ENCODE results near the gene RAPGEF1. TPM values are rescaled to one million over a fixed set of nuclear protein-coding genes. Genes with fewer than 3 reads are reported as not detected.

Gene RAPGEF1
- total RNA-seq, 2 experiments from 2014 or later = 91.9 to 92.3 TPM

GRCh38 chr9:131636593-131636992 is 103.3 kb downstream of the RAPGEF1 start:
- no peak overlapping the region for H3K4me3 Mint-ChIP-seq
- ChIA-PET CTCF (interaction anchor here (1.9 to 2.5 kb wide), 2 partner anchors 45 to 103 kb away, joined by 5 to 17 read pairs; partner anchors contain the start of gene RAPGEF1), POLR2A (interaction anchor here (1.3 to 2.4 kb wide), 3 partner anchors 8 to 31 kb away, joined by 3 to 12 read pairs (median 3); no protein-coding TSS in a partner anchor)
- H3K4me1 Mint-ChIP-seq (ENCODE audit: low read depth) = peaks cover 68% of the 10 kb centered on the region
- peaks cover 49% of the 10 kb centered on the region for H3K36me3 Mint-ChIP-seq
- intact Hi-C loops (cut with micrococcal nuclease) = no loop called here
- no peak for DNase-seq
- peak overlapping the region; percentile 93 for H3K27ac Mint-ChIP-seq
- H3K27me3 Mint-ChIP-seq = no peaks in the 10 kb centered on the region
- H3K9me3 Mint-ChIP-seq = no peaks in the 10 kb centered on the region

GRCh38 chr9:131635892-131636291 is 104.0 kb downstream of the RAPGEF1 start:
- Mint-ChIP-seq H3K36me3 (peaks cover 47% of the 10 kb centered on the region), H3K4me3 (no peak overlapping the region), H3K27ac (peak overlapping the region; percentile 93), H3K4me1 (ENCODE audit: low read depth) (peaks cover 67% of the 10 kb centered on the region), H3K27me3 (no peaks in the 10 kb centered on the region), H3K9me3 (no peaks in the 10 kb centered on the region)
- intact Hi-C loops (cut with micrococcal nuclease) = loop anchor here (1.0 kb wide), 1 partner anchor 31 kb away; no protein-coding TSS in a partner anchor
- no peak for DNase-seq
- POLR2A ChIA-PET = interaction anchor here (1.3 to 2.4 kb wide), 5 partner anchors 9 to 98 kb away, joined by 3 to 12 read pairs (median 3); no protein-coding TSS in a partner anchor
- CTCF ChIA-PET = interaction anchor here (0.9 to 2.5 kb wide), 7 partner anchors 9 to 111 kb away, joined by 3 to 17 read pairs (median 5); partner anchors contain the start of gene RAPGEF1

- intact Hi-C loops (cut with micrococcal nuclease) = loop anchor here (1.0 kb wide), 1 partner anchor 32 kb away; no protein-coding TSS in a partner anchor
- peaks cover 46% of the 10 kb centered on the region for H3K36me3 Mint-ChIP-seq
- CTCF ChIA-PET = interaction anchor here (0.9 to 2.5 kb wide), 9 partner anchors 10 to 112 kb away, joined by 3 to 17 read pairs (median 4); partner anchors contain the start of gene RAPGEF1
- peak overlapping the region; percentile 12 for H3K4me3 Mint-ChIP-seq
- DNase-seq = peak; percentile 90
- H3K27ac Mint-ChIP-seq = peak overlapping the region; percentile 93
- no peaks in the 10 kb centered on the region for H3K9me3 Mint-ChIP-seq
- H3K4me1 Mint-ChIP-seq (ENCODE audit: low read depth) = peaks cover 68% of the 10 kb centered on the region
- POLR2A ChIA-PET = interaction anchor here (1.3 to 2.4 kb wide), 4 partner anchors 9 to 98 kb away, joined by 3 to 12 read pairs (median 4); no protein-coding TSS in a partner anchor
- H3K27me3 Mint-ChIP-seq = no peaks in the 10 kb centered on the region
Measured at GRCh38 chr9:131635285-131635684, 104.6 kb downstream of the RAPGEF1 start.

- H3K27me3 Mint-ChIP-seq = no peaks in the 10 kb centered on the region
- intact Hi-C loops (cut with micrococcal nuclease) = no loop called here
- H3K4me3 Mint-ChIP-seq = no peak overlapping the region
Measured at GRCh38 chr9:131633491-131634031, 106.3 kb downstream of the RAPGEF1 start.

GRCh38 chr9:131631306-131631705 is 108.6 kb downstream of the RAPGEF1 start:
- Mint-ChIP-seq H3K36me3 (peaks cover 34% of the 10 kb centered on the region), H3K4me1 (ENCODE audit: low read depth) (peaks cover 61% of the 10 kb centered on the region), H3K27me3 (no peaks in the 10 kb centered on the region), H3K9me3 (no peaks in the 10 kb centered on the region), H3K27ac (no peak overlapping the region), H3K4me3 (no peak overlapping the region)
- DNase-seq = no peak
- intact Hi-C loops (cut with micrococcal nuclease) = loop anchor here (2.0 kb wide), 1 partner anchor 13 kb away; no protein-coding TSS in a partner anchor
- ChIA-PET CTCF (interaction anchor here (0.5 to 2.6 kb wide), 5 partner anchors 8 to 108 kb away, joined by 3 to 12 read pairs (median 4); partner anchors contain the start of gene RAPGEF1), POLR2A (interaction anchor here (1.3 to 1.4 kb wide), 2 partner anchors 11 to 111 kb away, joined by 3 to 4 read pairs; no protein-coding TSS in a partner anchor)

More at GRCh38 chr9:131633491-131634031, 106.3 kb downstream of the RAPGEF1 start:
- no peak for DNase-seq
- H3K27ac Mint-ChIP-seq = peak overlapping the region; percentile 54
- ChIA-PET POLR2A (interaction anchor here (1.2 kb wide), 2 partner anchors 9 to 35 kb away, joined by 3 to 4 read pairs; no protein-coding TSS in a partner anchor), CTCF (interaction anchor here (1.2 to 1.4 kb wide), 2 partner anchors 106 to 107 kb away, joined by 3 to 4 read pairs; partner anchors contain the start of gene RAPGEF1)
- peaks cover 66% of the 10 kb centered on the region for H3K4me1 Mint-ChIP-seq (ENCODE audit: low read depth)
- H3K36me3 Mint-ChIP-seq = peaks cover 35% of the 10 kb centered on the region
- H3K9me3 Mint-ChIP-seq = no peaks in the 10 kb centered on the region

GRCh38 chr9:131630205-131630831 is 109.6 kb downstream of the RAPGEF1 start:
- DNase-seq = peak; percentile 62
- CTCF ChIA-PET = interaction anchor here (0.5 to 3.8 kb wide), 7 partner anchors 9 to 111 kb away, joined by 3 to 20 read pairs (median 4); partner anchors contain the start of gene RAPGEF1
- peaks cover 59% of the 10 kb centered on the region for H3K4me1 Mint-ChIP-seq (ENCODE audit: low read depth)

GRCh38 chr9:131629825-131630204 is 110.1 kb downstream of the RAPGEF1 start:
- peak overlapping the region; percentile 80 for H3K27ac Mint-ChIP-seq
- ChIA-PET CTCF (interaction anchor here (0.6 to 3.8 kb wide), 5 partner anchors 79 to 112 kb away, joined by 3 to 20 read pairs (median 4); partner anchors contain the start of gene RAPGEF1), POLR2A (interaction anchor here (0.6 to 1.1 kb wide), 2 partner anchors 49 to 128 kb away, joined by 4 read pairs; no protein-coding TSS in a partner anchor)
- peak; percentile 41 for DNase-seq
- H3K9me3 Mint-ChIP-seq = no peaks in the 10 kb centered on the region
- H3K36me3 Mint-ChIP-seq = peaks cover 45% of the 10 kb centered on the region
- no peaks in the 10 kb centered on the region for H3K27me3 Mint-ChIP-seq
- H3K4me3 Mint-ChIP-seq = no peak overlapping the region
- intact Hi-C loops (cut with micrococcal nuclease) = loop anchor here (1.0 to 2.0 kb wide), 2 partner anchors 15 to 38 kb away; no protein-coding TSS in a partner anchor
- peaks cover 54% of the 10 kb centered on the region for H3K4me1 Mint-ChIP-seq (ENCODE audit: low read depth)

More at GRCh38 chr9:131630205-131630831, 109.6 kb downstream of the RAPGEF1 start:
- Mint-ChIP-seq H3K4me3 (no peak overlapping the region), H3K27me3 (no peaks in the 10 kb centered on the region), H3K27ac (peak overlapping the region; percentile 80), H3K9me3 (no peaks in the 10 kb centered on the region), H3K36me3 (peaks cover 43% of the 10 kb centered on the region)
- intact Hi-C loops (cut with micrococcal nuclease) = loop anchor here (1.0 to 2.0 kb wide), 2 partner anchors 14 to 38 kb away; no protein-coding TSS in a partner anchor
- POLR2A ChIA-PET = interaction anchor here (0.6 to 1.4 kb wide), 3 partner anchors 12 to 127 kb away, joined by 3 to 4 read pairs (median 4); no protein-coding TSS in a partner anchor

GRCh38 chr9:131629226-131629500 is 110.7 kb downstream of the RAPGEF1 start:
- intact Hi-C loops (cut with micrococcal nuclease) = no loop called here

GRCh38 chr9:131628459-131629225 is 111.2 kb downstream of the RAPGEF1 start:
- Mint-ChIP-seq H3K27me3 (no peaks in the 10 kb centered on the region), H3K27ac (peak overlapping the region; percentile 80), H3K4me3 (no peak overlapping the region), H3K9me3 (no peaks in the 10 kb centered on the region), H3K4me1 (ENCODE audit: low read depth) (peaks cover 52% of the 10 kb centered on the region), H3K36me3 (peaks cover 51% of the 10 kb centered on the region)
- DNase-seq = no peak
- ChIA-PET CTCF (interaction anchor here (0.8 to 3.8 kb wide), 7 partner anchors 11 to 115 kb away, joined by 3 to 20 read pairs (median 3); no protein-coding TSS in a partner anchor), POLR2A (interaction anchor here (0.7 to 2.5 kb wide), 6 partner anchors 40 to 101 kb away, joined by 3 to 11 read pairs (median 4); no protein-coding TSS in a partner anchor)
- intact Hi-C loops (cut with micrococcal nuclease) = no loop called here

More at GRCh38 chr9:131629226-131629500, 110.7 kb downstream of the RAPGEF1 start:
- Mint-ChIP-seq H3K36me3 (peaks cover 49% of the 10 kb centered on the region), H3K4me1 (ENCODE audit: low read depth) (peaks cover 52% of the 10 kb centered on the region), H3K27me3 (no peaks in the 10 kb centered on the region), H3K9me3 (no peaks in the 10 kb centered on the region), H3K4me3 (no peak overlapping the region), H3K27ac (peak overlapping the region; percentile 80)
- DNase-seq = no peak
- ChIA-PET CTCF (interaction anchor here (0.8 to 3.8 kb wide), 6 partner anchors 10 to 112 kb away, joined by 3 to 20 read pairs (median 3); partner anchors contain the start of gene RAPGEF1), POLR2A (interaction anchor here (1.1 to 2.5 kb wide), 2 partner anchors 39 to 50 kb away, joined by 4 to 11 read pairs; no protein-coding TSS in a partner anchor)

- H3K9me3 Mint-ChIP-seq = no peaks in the 10 kb centered on the region
- no peak overlapping the region for H3K4me3 Mint-ChIP-seq
- peaks cover 49% of the 10 kb centered on the region for H3K4me1 Mint-ChIP-seq (ENCODE audit: low read depth)
- peak; percentile 70 for DNase-seq
- H3K27ac Mint-ChIP-seq = peak overlapping the region; percentile 80
- H3K27me3 Mint-ChIP-seq = no peaks in the 10 kb centered on the region
- CTCF ChIA-PET = interaction anchor here (0.8 to 3.8 kb wide), 5 partner anchors 11 to 116 kb away, joined by 3 to 20 read pairs (median 4); no protein-coding TSS in a partner anchor
- peaks cover 46% of the 10 kb centered on the region for H3K36me3 Mint-ChIP-seq
- intact Hi-C loops (cut with micrococcal nuclease) = no loop called here
- POLR2A ChIA-PET = interaction anchor here (0.7 to 2.5 kb wide), 6 partner anchors 29 to 102 kb away, joined by 3 to 11 read pairs (median 3); no protein-coding TSS in a partner anchor
Measured at GRCh38 chr9:131627648-131628458, 112.0 kb downstream of the RAPGEF1 start.
